RPMI7951 (cell line): Measurements from ENCODE around the gene DBX1. TPM values are rescaled to one million over a fixed set of nuclear protein-coding genes. Genes with fewer than 3 reads are reported as not detected.
"Not testable (repeated sequence)": the region's sequence is repeated elsewhere in the genome, so short reads cannot be mapped to it uniquely, and the experiment has no call there.

Experiments used
- DNase-seq: peaks from one replicate; pipeline ENCODE4 v3.0.0-alpha.2; 2012; ENCODE audit warnings: low read depth
- total RNA-seq: library from RNA; depleted of rRNA; stranded (reverse); fragments of >200 nt; shearing (Covaris generic); gene quantifications from 2 replicates; pipeline ENCODE4 v1.2.3, GENCODE V29; 2014

The DBX1 gene
- total RNA-seq, 1 experiment from 2014 or later, result not detected

DNA sequence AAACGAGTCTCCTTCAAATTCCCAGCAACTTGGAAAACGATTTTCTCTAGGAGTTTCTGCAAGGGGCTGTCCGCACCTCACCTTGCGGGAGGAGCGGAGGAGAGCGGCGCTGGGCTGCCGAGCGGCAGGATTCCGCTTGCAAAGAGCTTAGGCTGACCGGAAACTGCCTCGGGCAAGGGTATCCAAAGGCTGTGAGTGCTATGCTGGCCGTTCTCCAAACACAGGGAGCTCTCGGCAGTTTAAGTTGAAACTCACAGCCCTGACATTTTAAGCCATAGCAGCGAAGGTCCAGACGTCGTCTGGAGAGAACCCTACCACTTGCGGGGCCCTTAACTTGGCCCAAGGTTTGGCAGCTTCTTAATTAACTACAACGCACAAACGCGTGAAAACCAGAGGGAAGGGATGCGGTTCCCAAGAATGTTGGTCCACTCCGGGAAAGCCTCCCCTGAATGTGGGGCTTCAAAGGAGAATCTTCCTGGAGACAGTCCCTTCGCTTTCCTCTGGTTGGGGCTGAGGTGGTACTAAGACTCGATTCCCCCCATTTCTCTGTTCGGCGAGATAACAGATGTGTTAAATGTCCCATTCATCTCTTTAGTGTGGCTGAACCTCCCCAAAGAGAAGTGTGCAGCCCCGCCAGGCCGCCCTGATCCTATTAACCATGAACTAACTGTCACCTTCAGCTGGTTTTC is 1.1 kb upstream of the DBX1 start:
- peak; percentile 63 for DNase-seq

DNA sequence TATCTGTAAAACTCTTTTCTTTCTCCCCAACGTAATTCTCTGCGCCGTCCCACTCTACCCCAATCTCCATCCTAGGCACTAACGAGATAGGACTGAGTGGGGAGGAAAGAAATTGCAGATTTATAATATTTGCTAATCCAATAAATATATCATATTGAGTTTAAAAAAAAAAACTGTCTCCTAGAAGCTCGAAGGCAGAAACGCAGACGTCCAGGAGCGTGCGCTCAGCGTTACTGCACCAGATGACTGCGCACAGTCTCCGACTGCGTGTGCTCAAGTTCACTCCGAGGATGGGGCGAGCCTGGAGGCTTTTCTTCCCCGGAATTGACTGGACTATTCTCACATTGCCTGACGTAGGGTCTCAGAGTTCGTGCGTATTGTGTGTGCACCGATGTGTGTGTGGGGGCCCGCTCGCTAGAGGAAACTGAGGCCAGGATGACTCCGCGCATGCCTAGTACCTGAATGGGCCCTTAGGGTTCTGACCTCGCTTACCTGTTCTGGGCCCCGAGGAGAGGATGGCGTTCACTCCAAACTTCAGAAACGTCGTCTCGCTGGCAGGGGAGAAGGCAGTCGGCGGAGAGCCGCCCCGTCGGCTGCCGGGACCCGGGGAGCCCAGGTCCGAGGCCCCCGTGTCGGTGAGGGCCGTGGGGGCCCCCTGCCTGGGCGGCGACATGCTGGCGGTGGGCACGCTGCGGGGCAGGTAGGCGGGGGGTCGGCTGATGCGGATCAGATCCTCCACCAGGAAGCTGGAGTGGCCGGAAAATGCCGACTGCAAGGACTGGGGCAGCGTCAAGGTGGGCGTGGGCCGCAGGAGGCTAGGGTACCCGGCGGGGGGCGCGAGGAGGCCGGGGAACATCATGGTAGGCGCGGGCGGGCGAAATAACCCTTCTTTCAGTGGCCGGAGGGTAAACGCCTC is 551 bp downstream of the DBX1 start:
- DNase-seq, result no peak

DNA sequence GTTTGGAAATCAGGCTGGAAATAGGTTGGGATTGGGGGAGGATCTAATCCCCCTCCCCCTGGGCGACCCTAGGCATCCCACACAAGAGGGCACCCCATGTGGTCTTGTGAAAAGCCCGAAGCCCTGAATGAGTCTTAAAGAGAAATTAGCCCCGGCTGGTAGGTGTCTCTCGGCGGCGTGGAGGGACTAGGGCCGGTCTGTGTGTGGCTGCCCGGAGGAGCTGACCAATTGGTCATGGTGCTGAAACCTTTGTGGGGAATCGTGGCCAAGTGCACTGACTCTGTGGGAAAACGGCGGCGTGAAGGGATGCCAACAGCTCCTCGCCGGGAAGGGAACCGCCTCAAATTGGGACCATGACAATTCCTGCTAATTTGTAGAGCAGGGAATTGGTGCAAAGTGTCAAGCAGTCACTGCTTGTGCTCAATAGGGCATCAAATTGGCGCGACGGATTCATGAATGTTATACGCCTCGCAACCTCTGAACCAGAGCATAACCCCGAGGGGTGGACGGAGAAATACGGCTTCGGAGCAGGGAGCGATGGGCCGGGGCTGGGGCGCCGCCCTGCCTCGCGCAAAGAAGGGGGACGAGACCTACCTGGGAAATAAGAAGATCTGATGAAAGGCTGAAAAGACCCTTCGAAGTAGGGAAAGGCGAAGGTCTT is 1.5 kb downstream of the DBX1 start:
- DNase-seq, result peak; percentile 59

DNA sequence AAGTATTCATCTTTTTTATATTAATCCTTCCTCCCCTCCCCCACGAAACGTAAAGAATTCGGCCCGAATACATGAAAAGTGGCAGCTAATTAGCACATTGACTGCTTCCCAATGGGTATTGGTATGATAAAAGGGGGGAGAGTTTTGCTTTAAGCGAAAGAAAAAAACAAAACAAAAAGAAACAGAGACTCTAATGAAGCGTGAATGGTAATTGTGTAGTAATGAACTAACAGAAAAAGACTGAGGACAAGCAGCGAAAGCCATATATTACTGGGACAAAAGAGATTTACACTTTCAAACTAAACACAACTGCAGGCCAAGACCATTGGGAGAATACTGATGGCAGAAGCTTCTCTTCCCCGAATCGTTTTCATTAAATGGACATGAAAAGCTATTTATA is 2.5 kb downstream of the DBX1 start:
- DNase-seq, result no peak

DNA sequence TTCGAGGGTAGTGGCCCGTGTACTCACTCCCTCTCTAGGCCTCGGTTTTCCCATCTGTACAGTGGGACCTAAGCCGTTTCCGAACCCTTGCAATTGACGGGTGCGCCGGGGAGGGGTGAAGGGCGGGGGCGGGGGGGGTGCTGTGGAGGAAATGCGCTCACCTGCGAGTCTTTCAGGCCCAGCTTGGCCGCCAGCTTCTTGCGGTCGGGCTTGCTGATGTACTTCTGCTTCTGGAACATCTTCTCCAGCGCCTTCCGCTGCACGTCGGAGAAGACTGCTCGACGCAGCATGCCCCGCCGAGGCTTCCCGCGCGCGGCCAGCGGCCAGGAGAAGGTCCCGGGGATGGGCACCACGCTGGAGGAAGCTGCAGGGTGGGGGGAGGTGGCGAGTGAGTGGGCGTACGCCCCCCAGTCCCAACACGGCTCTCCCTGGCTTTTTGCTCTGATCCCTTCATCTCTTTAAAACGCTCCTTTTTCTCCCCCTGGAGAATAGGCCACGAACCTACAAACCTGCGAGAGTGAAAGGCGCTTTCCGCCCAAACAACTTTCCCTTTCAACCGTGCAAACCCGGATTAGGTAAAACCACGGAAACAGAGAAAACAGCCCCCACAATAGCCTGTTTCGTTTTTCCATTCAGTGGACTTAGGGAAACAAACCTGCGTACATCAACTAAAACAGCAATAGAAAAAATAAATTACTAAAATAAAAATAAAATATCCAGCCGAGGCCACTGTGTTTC is 3.2 kb downstream of the DBX1 start:
- no peak for DNase-seq

DNA sequence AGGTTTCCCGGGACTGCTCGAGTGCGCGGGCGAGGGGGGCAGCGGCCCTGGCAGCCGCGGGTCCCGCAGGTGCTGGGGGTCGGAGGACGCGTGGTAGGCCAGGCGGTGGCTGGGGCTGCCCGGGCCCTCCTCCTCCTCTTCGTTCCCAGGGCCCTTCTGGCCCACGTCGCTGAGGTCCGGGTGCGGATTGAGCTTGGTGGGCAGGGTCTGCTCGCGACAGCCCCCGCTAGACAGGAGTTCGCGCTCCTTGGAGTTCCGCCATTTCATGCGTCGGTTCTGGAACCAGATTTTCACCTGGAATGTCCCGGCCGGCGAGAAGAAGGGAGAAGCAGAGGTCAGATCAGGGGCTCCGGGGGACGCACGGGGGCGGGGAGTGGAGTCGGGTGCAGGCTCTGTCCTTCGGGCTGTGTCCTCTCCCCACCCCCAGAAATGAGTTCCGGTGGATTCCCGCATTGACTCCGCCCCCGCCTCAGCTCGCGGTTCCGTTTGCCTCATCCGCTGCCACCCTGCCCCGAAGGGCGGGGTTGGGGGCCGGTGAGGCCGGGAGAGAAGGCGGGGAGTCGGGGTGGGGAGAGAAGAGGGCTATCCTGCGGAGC is 3.9 kb downstream of the DBX1 start:
- no peak for DNase-seq

DNA sequence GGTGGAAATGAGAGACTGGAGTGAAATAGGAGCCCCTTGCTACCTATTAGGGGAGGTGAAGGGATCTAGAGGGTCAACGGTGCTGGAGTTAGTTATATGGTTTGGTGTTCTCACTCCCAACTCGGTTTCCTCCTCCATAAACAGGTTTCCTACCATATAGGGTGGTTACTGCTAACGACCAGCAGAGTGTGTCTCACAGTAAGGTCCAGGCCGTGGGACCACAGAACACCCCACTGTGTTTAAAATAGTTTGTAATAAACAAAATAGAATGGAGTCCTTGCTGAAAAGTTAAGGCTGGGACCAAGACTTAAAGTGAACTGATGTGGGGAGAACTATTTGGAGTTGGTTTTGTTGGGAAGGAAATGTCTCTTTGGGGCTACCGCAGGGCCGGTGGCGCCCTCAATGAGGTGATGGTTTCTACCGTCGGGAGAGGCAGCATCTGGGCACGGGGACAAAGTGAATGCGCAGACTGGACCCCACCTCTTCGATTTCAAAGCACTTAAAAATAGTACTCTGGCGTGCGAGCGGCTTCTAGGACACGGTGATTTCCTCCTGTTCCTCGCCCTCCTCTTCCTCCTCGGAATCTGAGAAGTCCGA is 4.5 kb downstream of the DBX1 start:
- DNase-seq, result no peak

DNA sequence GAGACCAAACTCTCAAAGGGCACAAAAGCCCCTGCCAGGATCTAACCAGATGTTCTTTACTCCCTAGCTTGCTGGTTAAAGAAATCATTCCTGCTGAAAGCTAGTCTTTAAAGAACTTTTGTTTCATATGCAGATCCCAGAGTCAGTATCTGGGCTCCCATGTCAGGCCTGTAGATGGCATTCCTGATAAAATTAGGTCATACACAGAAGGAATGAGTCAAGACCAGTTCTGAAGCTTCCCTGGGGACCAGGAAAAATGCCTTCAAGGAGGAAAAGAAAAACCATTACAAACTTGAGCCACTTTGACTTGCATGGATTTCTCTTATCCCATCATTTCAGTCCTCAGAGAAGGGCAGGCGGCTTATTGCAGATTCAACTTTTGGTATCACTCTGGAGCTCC is 5.9 kb downstream of the DBX1 start:
- peak; percentile 31 for DNase-seq

DNA sequence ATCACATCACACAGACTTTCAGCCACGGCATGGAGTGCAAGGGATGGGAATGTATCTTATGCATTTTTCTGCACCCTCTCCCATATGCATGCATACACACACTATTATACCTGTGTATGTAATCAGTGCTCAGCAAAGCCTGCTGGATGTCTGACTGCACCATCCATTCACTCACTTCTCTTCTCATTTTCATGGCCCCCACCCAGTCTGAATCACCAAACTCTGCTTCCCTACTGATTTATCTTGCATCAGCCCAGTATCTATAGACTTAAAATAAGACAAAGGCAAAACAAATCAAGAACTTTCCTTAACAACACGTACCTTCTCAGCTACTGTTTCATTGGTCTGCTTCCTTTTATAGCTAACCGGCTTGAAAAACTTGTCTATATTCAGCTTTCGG is 21.6 kb downstream of the DBX1 start:
- no peak for DNase-seq

DNA sequence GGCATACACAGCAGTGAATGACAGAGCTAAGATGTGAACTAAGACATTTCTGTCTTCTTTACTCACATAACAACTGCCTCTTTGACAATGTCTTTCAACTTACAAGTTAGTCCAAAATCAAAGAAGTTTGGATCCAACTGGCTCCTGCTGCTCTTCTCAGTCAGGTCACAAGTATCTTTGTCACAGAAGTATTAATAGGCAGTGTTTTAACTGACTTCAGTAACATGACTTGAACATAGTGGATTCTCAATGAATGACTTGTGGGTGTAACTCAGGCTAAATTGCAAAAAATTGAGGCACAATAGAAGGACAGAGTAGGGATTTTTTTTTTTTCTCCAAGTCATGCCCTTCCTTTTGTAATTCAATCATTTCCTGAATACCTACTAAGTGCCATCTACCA is 22.6 kb downstream of the DBX1 start:
- DNase-seq, result no peak

DNA sequence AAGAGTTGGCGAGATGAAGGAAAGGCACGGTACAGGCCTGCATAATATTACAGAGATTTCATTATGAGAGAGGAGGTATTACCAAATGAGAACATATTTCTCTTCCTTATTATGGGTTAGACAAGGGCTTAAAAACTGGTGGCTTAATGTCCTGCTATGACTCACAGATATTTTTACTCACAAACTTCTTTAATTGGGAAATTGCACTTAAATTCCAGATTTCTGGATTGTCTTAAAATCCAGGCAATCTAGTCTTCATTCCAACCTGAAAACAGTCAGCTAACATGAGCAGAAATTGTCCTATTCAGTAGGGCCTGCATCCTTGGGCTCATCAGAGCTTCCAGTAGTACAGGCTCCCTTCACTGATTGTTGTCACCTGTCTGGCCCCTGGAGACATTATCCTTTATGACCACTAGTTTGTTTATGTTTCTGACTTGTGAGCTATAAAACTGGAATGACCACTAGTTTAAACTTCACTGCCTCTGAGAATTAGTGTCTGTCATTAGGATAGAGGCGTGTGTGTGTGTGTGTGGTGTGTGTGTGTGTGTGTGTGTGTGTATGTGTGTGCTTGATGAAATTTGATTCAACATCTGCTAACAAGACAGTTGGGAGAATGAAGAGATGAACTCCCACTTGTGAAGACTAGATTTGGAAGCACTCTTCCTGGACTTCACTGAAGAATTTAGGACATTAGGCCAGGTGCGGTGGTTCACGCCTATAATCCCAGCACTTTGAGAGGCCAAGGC is 25.1 kb downstream of the DBX1 start:
- DNase-seq, result no peak

DNA sequence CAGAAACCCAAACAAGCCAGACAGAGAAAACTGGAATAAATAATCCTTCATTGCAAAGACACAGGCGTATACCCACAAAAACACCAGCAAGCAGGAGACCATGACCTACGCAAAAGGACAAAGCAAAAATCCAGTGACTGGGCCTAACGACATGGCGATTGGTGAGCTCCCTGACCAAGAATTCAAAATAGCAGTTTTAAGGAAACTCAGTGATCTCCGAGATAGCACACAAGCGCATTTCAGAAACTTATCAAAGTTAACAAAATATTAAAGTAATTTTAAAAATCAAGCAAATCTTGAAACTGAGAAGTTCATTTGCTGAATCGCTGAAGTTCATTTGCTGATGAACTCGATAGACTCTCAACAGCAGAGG is 27.6 kb downstream of the DBX1 start:
- no peak for DNase-seq

DNA sequence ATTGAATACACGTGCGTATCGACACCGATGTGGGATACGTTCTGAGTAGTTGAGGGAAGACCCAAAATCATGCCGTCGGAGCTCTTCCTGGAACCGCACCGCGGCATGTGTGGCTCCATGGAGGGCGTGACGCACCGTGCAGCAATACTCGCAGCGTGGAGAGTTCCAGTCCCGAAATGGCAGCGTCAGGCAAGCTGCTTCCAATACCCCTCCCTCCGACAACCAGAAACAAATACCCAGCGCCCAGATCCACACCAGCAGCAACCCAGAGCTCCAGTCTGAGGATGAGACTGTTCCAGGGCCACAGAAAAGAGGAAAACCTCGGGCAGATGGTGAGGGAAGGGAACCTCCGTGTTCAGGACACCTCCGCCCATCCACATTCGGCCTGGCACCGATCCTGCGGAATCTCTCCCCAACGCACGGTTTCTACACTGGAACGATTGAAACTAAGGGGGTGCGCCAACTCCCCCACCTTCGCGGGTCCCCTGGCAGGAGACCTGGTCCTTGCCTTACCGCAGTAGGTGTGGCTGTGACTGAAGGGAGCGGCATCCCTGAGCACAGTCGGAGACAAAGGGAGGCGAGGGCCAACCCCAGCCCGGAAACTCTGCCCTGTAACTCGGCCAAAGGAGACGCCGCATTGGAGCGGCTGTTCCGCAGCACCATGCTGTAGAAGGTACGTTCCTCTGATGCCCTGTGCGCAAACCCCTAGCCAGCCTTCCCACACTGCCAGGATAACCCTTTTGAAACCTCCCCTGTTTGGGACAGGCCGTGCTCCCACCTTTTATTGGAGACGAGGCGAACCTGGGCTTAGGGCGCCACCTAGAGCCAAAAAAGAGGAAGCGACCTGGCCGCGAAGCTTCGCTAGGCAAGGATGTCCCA is 28.2 kb downstream of the DBX1 start:
- DNase-seq, result peak; percentile 14

DNA sequence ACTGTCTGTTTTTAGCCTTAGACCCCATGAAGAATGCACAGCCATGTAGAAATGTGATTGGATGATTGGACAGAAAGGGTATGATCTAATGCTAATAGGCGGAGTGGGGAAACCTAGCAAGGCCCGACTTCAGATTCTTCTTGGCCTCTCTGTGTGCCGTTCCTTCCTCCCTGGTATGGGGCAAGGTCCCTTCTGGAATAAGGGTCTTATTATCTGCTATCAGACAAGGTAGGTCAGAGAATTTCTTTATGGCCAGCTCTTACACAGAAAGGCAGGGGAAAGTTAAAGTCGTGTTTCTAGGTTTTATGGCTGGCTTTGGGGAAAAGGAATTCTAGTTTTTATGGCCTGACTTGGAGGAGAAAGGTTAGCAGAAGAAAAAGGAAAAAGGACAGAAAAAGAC is 30.6 kb downstream of the DBX1 start:
- no peak for DNase-seq

DNA sequence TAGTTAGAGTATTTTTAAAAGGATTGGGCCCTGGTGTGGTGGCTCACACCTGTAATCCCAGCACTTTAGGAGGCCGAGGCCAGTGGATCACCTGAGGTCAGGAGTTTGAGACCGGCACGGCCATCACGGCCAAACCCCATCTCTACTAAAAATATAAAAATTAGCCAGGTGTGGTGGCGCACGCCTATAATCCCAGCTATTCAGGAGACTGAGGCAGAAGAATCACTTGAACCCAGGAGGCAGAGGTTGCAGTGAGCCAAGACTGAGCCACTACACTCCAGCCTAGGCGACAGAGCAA is 31.8 kb downstream of the DBX1 start:
- DNase-seq, result not testable (repeated sequence)

DNA sequence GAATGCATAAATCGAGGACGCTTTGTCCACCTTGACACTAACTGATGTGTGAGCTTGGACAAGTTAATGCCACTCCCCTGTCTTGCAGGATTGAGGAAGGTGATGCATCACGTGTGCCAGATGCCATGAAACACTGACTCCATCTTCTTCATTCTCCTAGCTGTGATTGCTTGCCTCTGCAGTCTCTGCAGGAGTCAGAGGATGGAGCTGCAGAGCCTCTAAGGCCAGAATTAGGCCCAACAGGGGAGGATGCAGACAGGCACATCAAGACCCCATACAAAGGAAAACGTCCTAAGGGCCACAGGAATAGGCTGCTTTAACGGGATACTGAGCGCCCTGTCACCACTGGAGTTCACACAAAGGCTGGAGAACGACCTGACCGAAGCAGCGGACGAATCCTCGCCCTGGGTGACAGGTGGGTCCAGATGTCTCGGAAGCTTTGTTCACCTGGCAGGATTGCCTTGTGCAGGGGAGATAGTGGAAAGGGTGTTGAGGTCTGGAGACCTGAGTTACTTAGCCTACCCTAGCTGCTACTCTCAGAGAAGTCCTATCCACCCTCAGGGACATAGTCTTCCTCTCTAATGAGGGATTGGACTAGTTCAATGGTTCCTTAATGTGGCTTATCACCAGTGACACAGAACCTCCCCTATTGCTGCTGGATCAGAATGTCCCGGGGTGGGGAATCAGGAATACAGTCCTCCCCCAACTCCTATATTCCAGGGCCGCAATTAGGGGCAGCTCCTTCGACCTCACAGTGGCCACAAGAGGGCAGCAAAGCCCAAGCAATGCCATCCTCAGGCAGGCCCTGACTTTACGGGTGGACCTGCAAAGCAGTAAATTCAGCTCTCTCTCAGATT is 32.4 kb downstream of the DBX1 start:
- peak; percentile 49 for DNase-seq

DNA sequence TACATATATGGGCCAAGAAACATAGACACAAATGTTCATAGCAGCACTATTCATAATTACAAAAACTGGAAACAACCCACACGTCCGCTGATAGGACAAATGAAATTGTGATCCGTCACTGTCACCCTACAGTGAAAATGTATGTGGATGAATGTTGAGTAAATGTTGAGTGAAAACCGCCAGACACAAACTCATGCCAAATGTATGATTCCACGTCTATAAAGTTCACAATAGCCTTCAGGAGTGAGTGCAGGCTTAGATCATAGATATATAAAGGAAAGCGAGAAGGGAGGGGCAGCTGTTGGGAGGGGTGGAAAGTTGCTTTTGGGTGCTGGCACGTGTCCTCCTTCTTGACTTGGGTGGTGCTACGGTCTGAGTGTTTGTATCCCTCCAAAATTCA is 33.6 kb downstream of the DBX1 start:
- DNase-seq, result no peak

DNA sequence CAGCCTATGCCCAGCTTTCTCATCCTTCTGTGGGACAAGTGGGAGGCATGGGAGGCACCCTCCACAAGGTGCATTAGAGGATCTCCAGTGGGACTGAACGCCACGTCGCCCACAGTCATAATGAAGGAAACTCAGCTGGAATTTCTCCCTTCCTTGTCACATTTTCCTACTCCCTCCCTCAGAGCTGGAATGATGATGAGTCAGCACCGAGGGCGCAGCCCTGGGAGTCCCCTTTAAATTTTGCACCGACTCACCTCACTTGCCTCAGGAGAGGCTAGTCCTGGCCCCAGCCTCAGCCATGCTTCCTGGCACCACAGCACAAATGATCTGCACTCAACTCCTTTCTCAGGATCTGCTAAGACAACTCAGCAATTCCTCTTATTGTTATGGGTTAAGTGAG is 34.3 kb downstream of the DBX1 start:
- peak; percentile 58 for DNase-seq

DNA sequence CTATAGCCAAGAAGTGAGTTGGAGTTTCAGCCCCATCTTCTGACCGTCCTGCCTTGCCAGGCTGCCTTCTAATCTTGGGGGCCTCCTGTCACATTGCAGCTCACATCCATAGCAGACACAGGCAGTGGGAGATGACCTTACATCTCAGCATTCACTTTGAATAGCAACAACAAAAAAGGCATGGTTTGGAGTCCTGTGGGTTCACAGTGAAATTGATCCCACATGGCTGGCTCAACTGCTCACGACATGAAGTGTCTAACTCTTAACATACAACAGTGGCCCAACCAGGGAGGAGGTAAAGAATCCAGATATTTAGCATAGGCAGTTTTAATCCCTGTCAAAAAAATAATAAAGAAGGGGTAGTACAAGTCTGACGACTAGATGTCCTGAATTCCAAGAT is 38.1 kb downstream of the DBX1 start:
- no peak for DNase-seq
